Right lobe of liver (tissue), 4 donors: ENCODE data around the gene ATM.

Source experiments
- CTCF ChIP-seq, 4 donors: fragments of 200-600 bp in 3 of 4; fragments of 450-650 bp in 1 of 4; IDR thresholded peaks; one replicate each; pipeline versions ENCODE4 v1.5.1 to v1.8.0; 2016 to 2022; ENCODE audit warnings: antibody characterized with exemption in 4 of 4, mild to moderate bottlenecking in 2 of 4
- POLR2A ChIP-seq: fragments of 450-650 bp; IDR thresholded peaks from one replicate; pipeline ENCODE4 v1.6.1; 2017; ENCODE audit warnings: antibody characterized with exemption, mild to moderate bottlenecking
- donor health status: DM: no; HTN: no; CAD: no.
- donor health status: DM: no; HTN: no; CAD: no.
- donor health status: DM: no; HTN: yes; CAD: no.

- no peak for TF ChIP-seq CTCF (IDR thresholded peaks at IDR 0.05)
- TF ChIP-seq POLR2A = no peak
Observed at GRCh38 chr11:108316061-108316460, 93.2 kb downstream of the ATM start.
